ENCODE measurements around the gene AMPD2.

GRCh38 chr1:109671067-109671466 is 51.4 kb downstream of the AMPD2 start:
- TF ChIP-seq HDAC6 (IDR thresholded peaks at IDR 0.05; ENCODE audit: low read depth, low read length) = no peak
- no peak for TF ChIP-seq MAX (IDR thresholded peaks at IDR 0.05)
- no peak for TF ChIP-seq CREB1 (IDR thresholded peaks at IDR 0.05)
- TF ChIP-seq TBP (IDR thresholded peaks at IDR 0.05; ENCODE audit: low read depth, low read length) = no peak
- no peak for TF ChIP-seq CTCF (IDR thresholded peaks at IDR 0.05; ENCODE audit: control extremely low read depth in 1 of 3, insufficient read depth in 1 of 3, low read depth in 1 of 3, low read length in 3 of 3)

All from H1 (cell line).